Naive thymus-derived CD8-positive, alpha-beta T cell (primary cell): ENCODE results near the gene DGKQ. TPM values are rescaled to one million over a fixed set of nuclear protein-coding genes. Genes with fewer than 3 reads are reported as not detected.

ENCODE experiments used
- ATAC-seq, 2 donors: fragments of 150-1000 bp; cut with Tn5 transposase in 1 of 2; sonication (Bioruptor Pico), chemical (Tn5 transposase) in 1 of 2; 1 replicate in 1 of 2; 2 replicates in 1 of 2; pipeline ENCODE4 v1.10.0; 2021; ENCODE audit warnings: mild to moderate bottlenecking in 2 of 2, moderate library complexity in 2 of 2
- POLR2A ChIA-PET: fragments of 350-600 bp; sonication (Branson Sonifier 250); formaldehyde crosslinking; loops from one replicate; lab custom pipeline; 2021; ENCODE audit warnings: antibody characterized with exemption; lab: Charles Lee
- DNase-seq, 10 donors: peaks; one replicate each; pipeline versions ENCODE4 v3.0.0 to v3.0.0-alpha.2; 2020 to 2022
- H3K27ac Mint-ChIP-seq, 10 donors: one replicate each; pipeline ENCODE4 v1.8.0; 2020 to 2022; ENCODE audit warnings: mild to moderate bottlenecking in 10 of 10, mixed read lengths in 10 of 10, moderate library complexity in 4 of 10, inconsistent platforms in 1 of 10
- H3K27me3 Mint-ChIP-seq, 5 donors: one replicate each; pipeline ENCODE4 v1.8.0; 2021 to 2022; ENCODE audit warnings: mixed read lengths in 5 of 5
- H3K36me3 Mint-ChIP-seq, 3 donors: one replicate each; pipeline ENCODE4 v1.8.0; 2020 to 2022; ENCODE audit warnings: mixed read lengths in 3 of 3, mild to moderate bottlenecking in 2 of 3, inconsistent platforms in 1 of 3
- H3K4me1 Mint-ChIP-seq, 4 donors: one replicate each; pipeline ENCODE4 v1.8.0; 2021 to 2022; ENCODE audit warnings: mixed read lengths in 4 of 4
- H3K4me3 Mint-ChIP-seq, 10 donors: one replicate each; pipeline ENCODE4 v1.8.0; 2020 to 2022; ENCODE audit warnings: mild to moderate bottlenecking in 10 of 10, mixed read lengths in 10 of 10, moderate library complexity in 6 of 10, inconsistent platforms in 1 of 10
- H3K9me3 Mint-ChIP-seq, 9 donors: one replicate each; pipeline ENCODE4 v1.8.0; 2020 to 2022; ENCODE audit warnings: mixed read lengths in 9 of 9, mild to moderate bottlenecking in 3 of 9, inconsistent platforms in 1 of 9, moderate library complexity in 1 of 9
- polyA plus RNA-seq, 3 donors: library from polyadenylated mRNA; unstranded; fragments of 300-500 nt; fragmentation: Illumina TruSeq; gene quantifications; one replicate each; pipeline ENCODE4 v1.2.3, GENCODE V29; 2021
- total RNA-seq, 8 experiments: library from RNA in 2 of 8; stranded (reverse) in 2 of 8; gene quantifications; one replicate each; pipeline ENCODE4 v1.2.3 and lab custom pipeline; 2021 to 2026

DGKQ gene
- total and polyA plus RNA-seq, 5 experiments from 2014 or later = 2.2 to 39.9 (median 17.3) TPM

GRCh38 chr4:1015179-1015578 is 41.8 kb upstream of the DGKQ start:
- DNase-seq = no peak

GRCh38 chr4:1014291-1015167 is 41.2 kb upstream of the DGKQ start:
- no peaks in the 10 kb centered on the region for H3K36me3 Mint-ChIP-seq
- H3K4me1 Mint-ChIP-seq = peaks cover 6 to 14% (median 10%) of the 10 kb centered on the region in 4 donors
- no peaks in the 10 kb centered on the region for H3K9me3 Mint-ChIP-seq
- ATAC-seq (no peak), DNase-seq (no peak)
- H3K27ac Mint-ChIP-seq = peak overlapping the region in 1 of 10 donors; percentile 1
- POLR2A ChIA-PET = interaction anchor here (0.7 kb wide), 1 partner anchor 12 kb away, joined by 3 read pairs; no protein-coding TSS in a partner anchor
- H3K27me3 Mint-ChIP-seq = no peaks in the 10 kb centered on the region
- H3K4me3 Mint-ChIP-seq = peak overlapping the region in 7 of 10 donors; percentile 29 to 68 (median 52)

More at GRCh38 chr4:1015179-1015578, 41.8 kb upstream of the DGKQ start:
- Mint-ChIP-seq H3K9me3 (no peaks in the 10 kb centered on the region), H3K36me3 (no peaks in the 10 kb centered on the region), H3K4me3 (no peak overlapping the region), H3K27ac (no peak overlapping the region), H3K4me1 (peaks cover 6 to 14% (median 10%) of the 10 kb centered on the region in 4 donors), H3K27me3 (no peaks in the 10 kb centered on the region)
- no peak for ATAC-seq
- POLR2A ChIA-PET = no interaction called here

- ATAC-seq (no peak), DNase-seq (no peak)
- Mint-ChIP-seq H3K27me3 (peaks cover 1 to 10% (median 6%) of the 10 kb centered on the region in 5 donors), H3K4me1 (peaks cover 9 to 20% (median 16%) of the 10 kb centered on the region in 4 donors), H3K9me3 (no peaks in the 10 kb centered on the region), H3K4me3 (peak overlapping the region in 9 of 10 donors; percentile 29 to 68 (median 52)), H3K36me3 (peaks cover 0 to 3% (median 0%) of the 10 kb centered on the region in 3 donors), H3K27ac (no peak overlapping the region)
- POLR2A ChIA-PET = no interaction called here
Measured at GRCh38 chr4:1013225-1014073, 40.1 kb upstream of the DGKQ start.

- Mint-ChIP-seq H3K36me3 (peaks cover 0 to 3% (median 1%) of the 10 kb centered on the region in 3 donors), H3K27me3 (peaks cover 4 to 22% (median 15%) of the 10 kb centered on the region in 5 donors), H3K4me1 (peaks cover 9 to 20% (median 17%) of the 10 kb centered on the region in 4 donors), H3K4me3 (peak overlapping the region; percentile 60 to 88 (median 67)), H3K27ac (peak overlapping the region in 1 of 10 donors; percentile 51), H3K9me3 (no peaks in the 10 kb centered on the region)
- DNase-seq (peak in 6 of 10 donors; percentile 12 to 41 (median 32)), ATAC-seq (peak in 1 of 2 donors; percentile 3)
- POLR2A ChIA-PET = no interaction called here
Measured at GRCh38 chr4:1012034-1012739, 38.8 kb upstream of the DGKQ start.

- Mint-ChIP-seq H3K9me3 (no peaks in the 10 kb centered on the region), H3K4me3 (peak overlapping the region in 4 of 10 donors; percentile 43 to 60 (median 51)), H3K27ac (no peak overlapping the region), H3K36me3 (peaks cover 0 to 3% (median 1%) of the 10 kb centered on the region in 3 donors), H3K27me3 (peaks cover 8 to 28% (median 20%) of the 10 kb centered on the region in 5 donors), H3K4me1 (peaks cover 9 to 20% (median 17%) of the 10 kb centered on the region in 4 donors)
- POLR2A ChIA-PET = interaction anchor here (3.2 kb wide), 1 partner anchor 25 kb away, joined by 12 read pairs; the partner anchor contains the start of gene IDUA
- ATAC-seq (peak in 1 of 2 donors; percentile 3), DNase-seq (no peak)
Measured at GRCh38 chr4:1011666-1012033, 38.3 kb upstream of the DGKQ start.

- DNase-seq (peak; percentile 75 to 94 (median 84)), ATAC-seq (peak; percentile 55 to 67)
- Mint-ChIP-seq H3K9me3 (no peaks in the 10 kb centered on the region), H3K27me3 (peaks cover 8 to 33% (median 23%) of the 10 kb centered on the region in 5 donors), H3K4me3 (peak within 1 kb of the TSS; percentile 83 to 96 (median 92)), H3K4me1 (peaks cover 9 to 20% (median 17%) of the 10 kb centered on the region in 4 donors), H3K27ac (peak within 1 kb of the TSS; percentile 81 to 97 (median 94)), H3K36me3 (peaks cover 0 to 3% (median 1%) of the 10 kb centered on the region in 3 donors)
- POLR2A ChIA-PET = interaction anchor here (1.1 to 3.2 kb wide), 4 partner anchors 24 to 238 kb away, joined by 4 to 12 read pairs (median 8); partner anchors contain the start of genes CTBP1 and IDUA
Measured at GRCh38 chr4:1011022-1011665, 37.8 kb upstream of the DGKQ start, which contains the start of gene FGFRL1. Gene FGFRL1 (plus strand): TSS chr4:1011626. CDS start chr4:1012486, 860 bp downstream.

- Mint-ChIP-seq H3K27me3 (peaks cover 8 to 39% (median 25%) of the 10 kb centered on the region in 5 donors), H3K4me3 (peak overlapping the region; percentile 83 to 96 (median 92)), H3K27ac (peak overlapping the region; percentile 81 to 97 (median 94)), H3K36me3 (peaks cover 0 to 3% (median 1%) of the 10 kb centered on the region in 3 donors), H3K9me3 (no peaks in the 10 kb centered on the region), H3K4me1 (peaks cover 9 to 20% (median 17%) of the 10 kb centered on the region in 4 donors)
- DNase-seq (peak; percentile 45 to 78 (median 58)), ATAC-seq (peak; percentile 35 to 52)
- POLR2A ChIA-PET = interaction anchor here (0.9 to 3.2 kb wide), 9 partner anchors 24 to 336 kb away, joined by 3 to 12 read pairs (median 4); partner anchors contain the start of genes CTBP1, GAK, IDUA and MYL5
Measured at GRCh38 chr4:1010395-1011021, 37.1 kb upstream of the DGKQ start.

- Mint-ChIP-seq H3K9me3 (no peaks in the 10 kb centered on the region), H3K4me1 (peaks cover 9 to 20% (median 17%) of the 10 kb centered on the region in 4 donors), H3K27me3 (peaks cover 9 to 42% (median 27%) of the 10 kb centered on the region in 5 donors), H3K27ac (peak overlapping the region in 8 of 10 donors; percentile 53 to 96 (median 82)), H3K4me3 (peak overlapping the region; percentile 79 to 96 (median 92)), H3K36me3 (peaks cover 0 to 3% (median 2%) of the 10 kb centered on the region in 3 donors)
- POLR2A ChIA-PET = interaction anchor here (0.6 to 3.2 kb wide), 10 partner anchors 23 to 713 kb away, joined by 3 to 12 read pairs (median 3); partner anchors contain the start of genes CTBP1, GAK, IDUA and MYL5
- ATAC-seq (peak; percentile 30 to 43), DNase-seq (peak; percentile 39 to 85 (median 72))
Measured at GRCh38 chr4:1009542-1010394, 36.4 kb upstream of the DGKQ start.

- H3K36me3 Mint-ChIP-seq = peaks cover 0 to 5% (median 3%) of the 10 kb centered on the region in 3 donors
- H3K9me3 Mint-ChIP-seq = no peaks in the 10 kb centered on the region
- DNase-seq (peak in 8 of 10 donors; percentile 16 to 72 (median 39)), ATAC-seq (peak in 1 of 2 donors; percentile 14)
- peak overlapping the region; percentile 66 to 96 (median 81) for H3K4me3 Mint-ChIP-seq
- POLR2A ChIA-PET = interaction anchor here (0.6 to 3.2 kb wide), 3 partner anchors 22 to 714 kb away, joined by 3 to 12 read pairs (median 3); partner anchors contain the start of gene IDUA
- peaks cover 7 to 19% (median 17%) of the 10 kb centered on the region in 4 donors for H3K4me1 Mint-ChIP-seq
- H3K27me3 Mint-ChIP-seq = peaks cover 10 to 50% (median 29%) of the 10 kb centered on the region in 5 donors
- H3K27ac Mint-ChIP-seq = peak overlapping the region in 5 of 10 donors; percentile 43 to 80 (median 53)
Measured at GRCh38 chr4:1008840-1009541, 35.6 kb upstream of the DGKQ start.
